SK-N-SH (cell line): ENCODE measurements around the gene ACAP1. TPM values are rescaled to one million over a fixed set of nuclear protein-coding genes. Genes with fewer than 3 reads are reported as not detected.
A peak's percentile ranks its signal among the peaks of the same experiment; 100 is the strongest.

Experiments used
- CTCF ChIA-PET: fragments of 300-600, 350-600 bp; formaldehyde crosslinking; extraction: SDS; loops from one replicate; lab custom pipeline; 2021; lab: Yijun Ruan, JAX
- POLR2A ChIA-PET: fragments of 350-600 bp; sonication (Branson Sonifier 250); formaldehyde crosslinking; extraction: SDS; loops from one replicate; lab custom pipeline; 2020; ENCODE audit warnings: antibody characterized with exemption, inconsistent platforms; lab: Yijun Ruan, JAX
- DNase-seq: peaks from one replicate; pipeline ENCODE4 v3.0.0; 2012
- H2AFZ ChIP-seq: fragments of 200-600 bp; sonication (generic); 2 replicates; pipeline ENCODE4 v1.8.1; 2016; ENCODE audit warnings: antibody characterized with exemption, mild to moderate bottlenecking, low read depth
- H3F3A ChIP-seq: fragments of 200-600 bp; sonication (generic); replicated peaks from 2 replicates; pipeline ENCODE3; 2016; ENCODE audit warnings: antibody characterized with exemption, mild to moderate bottlenecking; ENCODE audit not compliant: insufficient read depth
- H3K27ac ChIP-seq, 2 experiments: fragments of 200-500 bp in 1 of 2; fragments of 200-600 bp in 1 of 2; sonication (Bioruptor generic) in 1 of 2; sonication (generic), shearing (Covaris generic) in 1 of 2; 2 replicates each; pipeline versions ENCODE4 v1.5.1 to v1.6.1; 2014 to 2016; ENCODE audit warnings: low read depth in 2 of 2, inconsistent platforms in 1 of 2, low read length in 1 of 2, mild to moderate bottlenecking in 1 of 2, mixed read lengths in 1 of 2
- H3K27me3 ChIP-seq: fragments of 200-600 bp; sonication (generic), shearing (Covaris generic); 2 replicates; pipeline ENCODE4 v1.6.1; 2016; ENCODE audit warnings: mixed run types; ENCODE audit not compliant: insufficient read depth
- H3K36me3 ChIP-seq, 2 experiments: fragments of 200-500 bp in 1 of 2; fragments of 200-600 bp in 1 of 2; sonication (Bioruptor generic) in 1 of 2; sonication (generic) in 1 of 2; replicated peaks in 1 of 2; 2 replicates each; pipeline versions ENCODE3 to v1.5.1; 2014 to 2016; ENCODE audit warnings: low read length in 1 of 2, mild to moderate bottlenecking in 1 of 2; ENCODE audit not compliant: insufficient read depth in 2 of 2, control insufficient read depth in 1 of 2
- H3K4me1 ChIP-seq, 2 experiments: fragments of 200-500 bp in 1 of 2; fragments of 200-600 bp in 1 of 2; sonication (Bioruptor generic) in 1 of 2; sonication (generic), shearing (Covaris generic) in 1 of 2; 2 replicates each; pipeline versions ENCODE4 v1.5.1 to v1.6.1; 2014 to 2016; ENCODE audit warnings: low read depth in 1 of 2, low read length in 1 of 2, mixed run types in 1 of 2; ENCODE audit not compliant: insufficient read depth in 2 of 2, control insufficient read depth in 1 of 2
- H3K4me2 ChIP-seq: fragments of 200-600 bp; sonication (generic), shearing (Covaris generic); 2 replicates; pipeline ENCODE4 v1.6.1; 2017; ENCODE audit warnings: mixed run types
- H3K4me3 ChIP-seq, 2 experiments: fragments of 200-500 bp in 1 of 2; fragments of 200-600 bp in 1 of 2; sonication (Bioruptor generic) in 1 of 2; sonication (generic), shearing (Covaris generic) in 1 of 2; 2 replicates each; pipeline versions ENCODE4 v1.5.1 to v1.8.1; 2014 to 2016; ENCODE audit warnings: low read depth in 2 of 2, inconsistent platforms in 1 of 2, low read length in 1 of 2, mild to moderate bottlenecking in 1 of 2, mixed read lengths in 1 of 2, moderate library complexity in 1 of 2
- H3K79me2 ChIP-seq: fragments of 200-600 bp; sonication (generic); 2 replicates; pipeline ENCODE4 v1.8.1; 2017; ENCODE audit warnings: mild to moderate bottlenecking; ENCODE audit not compliant: insufficient read depth
- H3K9ac ChIP-seq: fragments of 200-600 bp; sonication (generic); 2 replicates; pipeline ENCODE4 v1.6.1; 2017; ENCODE audit warnings: mixed run types
- H3K9me2 ChIP-seq: fragments of 200-600 bp; sonication (generic); 2 replicates; pipeline ENCODE4 v1.6.1; 2017; ENCODE audit warnings: mixed run types
- H3K9me3 ChIP-seq: fragments of 200-600 bp; sonication (generic); 2 replicates; pipeline ENCODE4 v1.6.1; 2017; ENCODE audit warnings: mixed run types, mild to moderate bottlenecking, moderate library complexity
- H4K20me1 ChIP-seq: fragments of 200-600 bp; sonication (generic); 2 replicates; pipeline ENCODE4 v1.6.1; 2017; ENCODE audit warnings: mild to moderate bottlenecking, mixed run types; ENCODE audit not compliant: insufficient read depth
- CHD2 ChIP-seq: fragments of 150-350 bp; IDR thresholded peaks from 2 replicates; pipeline ENCODE4 v1.6.1; 2018; ENCODE audit warnings: low read length; ENCODE audit not compliant: partially characterized antibody
- EP300 ChIP-seq, 2 experiments: IDR thresholded peaks; 2 replicates each; pipeline versions ENCODE4 v1.4.0 to v1.6.1; 2012; ENCODE audit warnings: borderline replicate concordance in 1 of 2, low read depth in 1 of 2, low read length in 1 of 2
- GATA2 ChIP-seq: sonication (generic); formaldehyde crosslinking; IDR thresholded peaks from 2 replicates; pipeline ENCODE4 v1.5.0; 2020; ENCODE audit warnings: mild to moderate bottlenecking, missing genetic modification reagents
- JUND ChIP-seq: IDR thresholded peaks from 2 replicates; pipeline ENCODE4 v1.4.0; 2012
- MEF2A ChIP-seq: IDR thresholded peaks from 2 replicates; pipeline ENCODE4 v1.4.0; 2012; ENCODE audit warnings: low read depth, borderline replicate concordance
- NFIC ChIP-seq: IDR thresholded peaks from 2 replicates; pipeline ENCODE4 v1.4.0; 2012; ENCODE audit warnings: borderline replicate concordance
- NRF1 ChIP-seq: IDR thresholded peaks from 2 replicates; pipeline ENCODE4 v1.6.1; 2012; ENCODE audit warnings: low read depth, mild to moderate bottlenecking, low read length
- RCOR1 ChIP-seq: fragments of 150-350 bp; IDR thresholded peaks from 2 replicates; pipeline ENCODE4 v1.6.1; 2017; ENCODE audit warnings: antibody characterized with exemption, low read length
- WGBS: methylation state at CpG from one replicate; pipeline ENCODE4 v1.1.6; 2017; ENCODE audit warnings: low lambda C conversion rate; 5-methylcytosine and 5-hydroxymethylcytosine counted together
- polyA plus RNA-seq, 3 experiments: library from polyadenylated mRNA; depleted of rRNA; stranded (reverse); fragments of >200 nt; gene quantifications; 2 replicates each; pipeline ENCODE4 v1.2.3, GENCODE V29; 2012
- TF ChIP-seq, protein P1 (sequence below): fragments of 200-600 bp; sonication (generic); IDR thresholded peaks from 2 replicates; pipeline ENCODE4 v1.6.1; 2017; ENCODE audit warnings: antibody characterized with exemption, mild to moderate bottlenecking, moderate library complexity
- TF ChIP-seq, protein P2 (sequence below): IDR thresholded peaks from 2 replicates; pipeline ENCODE4 v1.4.0; 2012; ENCODE audit warnings: low read depth

ACAP1 gene
- polyA plus RNA-seq, 1 of the 3 experiments (the other 2 are of a cell fraction) = 0.71 TPM

DNA sequence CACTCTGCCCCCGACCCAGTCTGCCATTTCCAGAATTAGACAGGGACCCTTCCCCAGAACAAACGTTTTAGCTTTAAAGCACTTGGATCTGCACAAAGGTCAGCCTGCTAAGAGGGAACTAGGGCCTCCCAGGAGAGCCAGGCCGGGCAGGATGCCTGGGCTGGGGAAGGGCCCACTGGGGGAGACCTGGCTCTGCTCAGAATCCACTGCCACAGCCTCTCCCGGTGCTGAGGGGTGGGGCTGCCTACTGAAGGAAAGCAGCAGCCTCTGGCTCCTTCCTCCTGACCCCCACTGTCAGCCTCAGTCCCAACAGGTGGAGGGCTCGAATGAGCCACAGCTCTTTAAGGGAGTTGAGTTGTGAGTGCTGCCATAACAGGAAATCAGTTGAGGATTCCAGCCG, 43.6 kb upstream of the ACAP1 start:
- DNase-seq = peak; percentile 35
- H3K4me3 ChIP-seq = no peak overlapping the region
- peaks cover 15% of the 10 kb centered on the region for H3F3A ChIP-seq
- CTCF ChIA-PET = interaction anchor here (0.7 to 3.5 kb wide), 4 partner anchors 11 to 247 kb away, joined by 3 to 34 read pairs (median 6); partner anchors contain the start of gene SLC2A4
- no peaks in the 10 kb centered on the region for H3K9me3 ChIP-seq
- POLR2A ChIA-PET = interaction anchor here (0.7 kb wide), 1 partner anchor 54 kb away, joined by 3 read pairs; no protein-coding TSS in a partner anchor
- no peak overlapping the region for H2AFZ ChIP-seq
- no peaks in the 10 kb centered on the region for H3K9me2 ChIP-seq
- peaks cover 3 to 8% of the 10 kb centered on the region in 2 experiments; a peak in 1 of 4 replicates for H3K4me1 ChIP-seq
- no peak overlapping the region for H3K9ac ChIP-seq
- no peak overlapping the region for H3K4me2 ChIP-seq
- H3K27me3 ChIP-seq = peaks cover 28% of the 10 kb centered on the region; the same call in 1 of the 2 replicates
- H3K27ac ChIP-seq = no peak overlapping the region
- no peaks in the 10 kb centered on the region for H3K79me2 ChIP-seq
- no peaks in the 10 kb centered on the region for H4K20me1 ChIP-seq
- WGBS = 37% methylated on average over 5 of the region's 6 CpGs
- TF ChIP-seq NFIC (no peak), EP300 (IDR thresholded peaks at IDR 0.05; ENCODE audit: borderline replicate concordance in 1 of 2, low read depth in 1 of 2, low read length in 1 of 2) (no peak)
- H3K36me3 ChIP-seq = no peaks in the 10 kb centered on the region

DNA sequence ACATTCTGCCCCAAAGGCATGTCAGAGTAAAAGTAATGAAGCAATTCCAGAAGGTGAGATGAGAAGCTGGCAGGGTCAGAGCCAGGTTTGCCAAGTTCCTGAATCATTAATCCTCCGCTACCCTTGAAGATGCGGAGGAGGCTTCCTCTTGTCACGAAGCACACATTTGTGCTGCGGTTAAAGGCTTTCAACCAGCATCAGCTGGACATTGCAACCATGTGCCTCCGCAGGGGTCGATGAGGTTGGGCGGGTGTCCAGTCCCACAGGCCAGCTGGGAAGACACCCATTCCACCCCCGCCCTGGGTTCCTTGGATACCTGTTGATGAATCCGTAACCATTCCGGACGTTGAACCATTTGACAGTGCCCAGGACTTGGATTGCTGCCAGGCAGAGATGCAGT, 43.2 kb upstream of the ACAP1 start:
- H3K27ac ChIP-seq = no peak overlapping the region
- no peak overlapping the region for H2AFZ ChIP-seq
- peaks cover 3 to 8% of the 10 kb centered on the region in 2 experiments; a peak in 1 of 4 replicates for H3K4me1 ChIP-seq
- TF ChIP-seq RCOR1 (no peak), NRF1 (no peak), MEF2A (no peak), JUND (no peak), CHD2 (no peak), NFIC (no peak), GATA2 (CRISPR knock-in tag) (no peak)
- TF ChIP-seq, protein P1, sequence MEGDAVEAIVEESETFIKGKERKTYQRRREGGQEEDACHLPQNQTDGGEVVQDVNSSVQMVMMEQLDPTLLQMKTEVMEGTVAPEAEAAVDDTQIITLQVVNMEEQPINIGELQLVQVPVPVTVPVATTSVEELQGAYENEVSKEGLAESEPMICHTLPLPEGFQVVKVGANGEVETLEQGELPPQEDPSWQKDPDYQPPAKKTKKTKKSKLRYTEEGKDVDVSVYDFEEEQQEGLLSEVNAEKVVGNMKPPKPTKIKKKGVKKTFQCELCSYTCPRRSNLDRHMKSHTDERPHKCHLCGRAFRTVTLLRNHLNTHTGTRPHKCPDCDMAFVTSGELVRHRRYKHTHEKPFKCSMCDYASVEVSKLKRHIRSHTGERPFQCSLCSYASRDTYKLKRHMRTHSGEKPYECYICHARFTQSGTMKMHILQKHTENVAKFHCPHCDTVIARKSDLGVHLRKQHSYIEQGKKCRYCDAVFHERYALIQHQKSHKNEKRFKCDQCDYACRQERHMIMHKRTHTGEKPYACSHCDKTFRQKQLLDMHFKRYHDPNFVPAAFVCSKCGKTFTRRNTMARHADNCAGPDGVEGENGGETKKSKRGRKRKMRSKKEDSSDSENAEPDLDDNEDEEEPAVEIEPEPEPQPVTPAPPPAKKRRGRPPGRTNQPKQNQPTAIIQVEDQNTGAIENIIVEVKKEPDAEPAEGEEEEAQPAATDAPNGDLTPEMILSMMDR = no peak
- TF ChIP-seq, protein P2, sequence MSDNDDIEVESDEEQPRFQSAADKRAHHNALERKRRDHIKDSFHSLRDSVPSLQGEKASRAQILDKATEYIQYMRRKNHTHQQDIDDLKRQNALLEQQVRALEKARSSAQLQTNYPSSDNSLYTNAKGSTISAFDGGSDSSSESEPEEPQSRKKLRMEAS = no peak
- no peaks in the 10 kb centered on the region for H4K20me1 ChIP-seq
- peaks cover 24% of the 10 kb centered on the region; the same call in 1 of the 2 replicates for H3K27me3 ChIP-seq
- WGBS = 72% methylated on average over 8 of the region's 11 CpGs
- H3K9me2 ChIP-seq = no peaks in the 10 kb centered on the region
- H3K36me3 ChIP-seq = no peaks in the 10 kb centered on the region
- no peaks in the 10 kb centered on the region for H3K79me2 ChIP-seq
- H3F3A ChIP-seq = peaks cover 15% of the 10 kb centered on the region
- DNase-seq = peak; percentile 22
- ChIA-PET CTCF (interaction anchor here (0.7 to 3.5 kb wide), 5 partner anchors 11 to 272 kb away, joined by 3 to 34 read pairs (median 3); partner anchors contain the start of gene SLC2A4), POLR2A (interaction anchor here (0.7 kb wide), 1 partner anchor 55 kb away, joined by 3 read pairs; no protein-coding TSS in a partner anchor)
- no peak overlapping the region for H3K4me2 ChIP-seq
- H3K9me3 ChIP-seq = no peaks in the 10 kb centered on the region
- no peak overlapping the region for H3K4me3 ChIP-seq
- no peak overlapping the region for H3K9ac ChIP-seq
